ENCODE data around the gene ZNF579. TPM values are rescaled to one million over a fixed set of nuclear protein-coding genes. Genes with fewer than 3 reads are reported as not detected.
A peak's percentile ranks its signal among the peaks of the same experiment; 100 is the strongest.

Gene ZNF579, protein sequence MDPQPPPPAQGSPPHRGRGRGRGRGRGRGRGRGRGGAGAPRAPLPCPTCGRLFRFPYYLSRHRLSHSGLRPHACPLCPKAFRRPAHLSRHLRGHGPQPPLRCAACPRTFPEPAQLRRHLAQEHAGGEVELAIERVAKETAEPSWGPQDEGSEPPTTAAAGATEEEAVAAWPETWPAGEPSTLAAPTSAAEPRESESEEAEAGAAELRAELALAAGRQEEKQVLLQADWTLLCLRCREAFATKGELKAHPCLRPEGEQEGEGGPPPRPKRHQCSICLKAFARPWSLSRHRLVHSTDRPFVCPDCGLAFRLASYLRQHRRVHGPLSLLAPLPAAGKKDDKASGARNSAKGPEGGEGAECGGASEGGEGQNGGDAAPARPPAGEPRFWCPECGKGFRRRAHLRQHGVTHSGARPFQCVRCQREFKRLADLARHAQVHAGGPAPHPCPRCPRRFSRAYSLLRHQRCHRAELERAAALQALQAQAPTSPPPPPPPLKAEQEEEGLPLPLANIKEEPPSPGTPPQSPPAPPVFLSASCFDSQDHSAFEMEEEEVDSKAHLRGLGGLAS
- total RNA-seq: 35.0 to 35.2 TPM (median 35.1 TPM) in 3 replicates

DNA sequence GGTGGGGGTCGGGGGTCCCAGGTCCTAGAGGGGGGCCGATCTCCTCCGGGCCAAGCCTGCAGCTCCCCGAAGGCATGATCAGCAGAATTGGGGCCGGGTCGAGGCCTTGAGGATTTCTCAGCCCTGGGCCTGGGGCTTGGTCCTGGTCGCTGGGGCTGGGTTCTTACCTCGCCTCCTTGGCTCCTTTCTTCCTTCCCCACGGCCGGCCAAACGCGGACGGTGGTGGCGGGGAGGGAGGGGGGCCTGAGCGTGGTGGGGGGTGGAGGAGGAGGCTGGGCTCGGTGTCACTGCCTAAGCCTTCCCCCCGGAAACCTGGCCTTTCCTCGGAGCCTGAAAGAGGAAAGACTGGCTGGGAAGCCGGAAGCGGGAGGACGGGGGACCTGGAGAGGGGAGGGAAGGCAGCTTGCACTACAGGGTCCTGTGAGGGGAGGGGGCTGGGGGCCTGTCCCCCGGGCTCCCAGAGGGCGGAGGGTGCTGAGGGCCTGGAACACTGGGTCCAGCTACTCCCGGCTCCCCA is at the start of gene ZNF579:
Gene ZNF579 (minus strand): TSS at position 221 of the 517 bp plus-strand sequence. CDS start 1,209 bp downstream, outside the sequence.
- Mint-ChIP-seq H3K9me3 (no peaks in the 10 kb centered on the region), H3K27me3 (ENCODE audit: low read depth) (no peaks in the 10 kb centered on the region), H3K4me1 (peaks cover 31% of the 10 kb centered on the region), H3K27ac (peak within 1 kb of the TSS; percentile 96), H3K4me3 (peak within 1 kb of the TSS; percentile 90), H3K36me3 (peaks cover 22% of the 10 kb centered on the region)
- peak; percentile 61 to 78 for DNase-seq (ENCODE audit: low spot score in 2 of 2, unreplicated experiment in 2 of 2)
- TF ChIP-seq, protein P1, sequence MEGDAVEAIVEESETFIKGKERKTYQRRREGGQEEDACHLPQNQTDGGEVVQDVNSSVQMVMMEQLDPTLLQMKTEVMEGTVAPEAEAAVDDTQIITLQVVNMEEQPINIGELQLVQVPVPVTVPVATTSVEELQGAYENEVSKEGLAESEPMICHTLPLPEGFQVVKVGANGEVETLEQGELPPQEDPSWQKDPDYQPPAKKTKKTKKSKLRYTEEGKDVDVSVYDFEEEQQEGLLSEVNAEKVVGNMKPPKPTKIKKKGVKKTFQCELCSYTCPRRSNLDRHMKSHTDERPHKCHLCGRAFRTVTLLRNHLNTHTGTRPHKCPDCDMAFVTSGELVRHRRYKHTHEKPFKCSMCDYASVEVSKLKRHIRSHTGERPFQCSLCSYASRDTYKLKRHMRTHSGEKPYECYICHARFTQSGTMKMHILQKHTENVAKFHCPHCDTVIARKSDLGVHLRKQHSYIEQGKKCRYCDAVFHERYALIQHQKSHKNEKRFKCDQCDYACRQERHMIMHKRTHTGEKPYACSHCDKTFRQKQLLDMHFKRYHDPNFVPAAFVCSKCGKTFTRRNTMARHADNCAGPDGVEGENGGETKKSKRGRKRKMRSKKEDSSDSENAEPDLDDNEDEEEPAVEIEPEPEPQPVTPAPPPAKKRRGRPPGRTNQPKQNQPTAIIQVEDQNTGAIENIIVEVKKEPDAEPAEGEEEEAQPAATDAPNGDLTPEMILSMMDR (IDR thresholded peaks at IDR 0.05; ENCODE audit: unreplicated experiment): no peak

GRCh38 chr19:55626350-55626749 is 45.7 kb upstream of the ZNF579 start:
- Mint-ChIP-seq H3K36me3 (peaks cover 4% of the 10 kb centered on the region), H3K27ac (no peak overlapping the region), H3K27me3 (ENCODE audit: low read depth) (no peaks in the 10 kb centered on the region), H3K4me3 (no peak overlapping the region), H3K4me1 (peaks cover 14% of the 10 kb centered on the region), H3K9me3 (no peaks in the 10 kb centered on the region)
- DNase-seq (ENCODE audit: low spot score in 2 of 2, unreplicated experiment in 2 of 2): no peak
- TF ChIP-seq, protein P1 (IDR thresholded peaks at IDR 0.05; ENCODE audit: unreplicated experiment): no peak

GRCh38 chr19:55625004-55625326 is 44.3 kb upstream of the ZNF579 start:
- H3K36me3 Mint-ChIP-seq: peaks cover 9% of the 10 kb centered on the region
- no peaks in the 10 kb centered on the region for H3K9me3 Mint-ChIP-seq

GRCh38 chr19:55624109-55625003 is 43.7 kb upstream of the ZNF579 start, which contains the start of gene ZNF784:
Gene ZNF784, minus strand, starts transcription at chr19:55624566. Its CDS starts 5 bp downstream, at chr19:55624561.
- Mint-ChIP-seq H3K4me3 (peak within 1 kb of the TSS; percentile 88), H3K27ac (peak within 1 kb of the TSS; percentile 99), H3K27me3 (ENCODE audit: low read depth) (no peaks in the 10 kb centered on the region)

More at GRCh38 chr19:55625004-55625326, 44.3 kb upstream of the ZNF579 start:
- Mint-ChIP-seq H3K4me3 (peak overlapping the region; percentile 88), H3K27ac (peak overlapping the region; percentile 99), H3K4me1 (peaks cover 14% of the 10 kb centered on the region), H3K27me3 (ENCODE audit: low read depth) (no peaks in the 10 kb centered on the region)
- TF ChIP-seq, protein P1 (IDR thresholded peaks at IDR 0.05; ENCODE audit: unreplicated experiment): no peak
- no peak for DNase-seq (ENCODE audit: low spot score in 2 of 2, unreplicated experiment in 2 of 2)

DNA sequence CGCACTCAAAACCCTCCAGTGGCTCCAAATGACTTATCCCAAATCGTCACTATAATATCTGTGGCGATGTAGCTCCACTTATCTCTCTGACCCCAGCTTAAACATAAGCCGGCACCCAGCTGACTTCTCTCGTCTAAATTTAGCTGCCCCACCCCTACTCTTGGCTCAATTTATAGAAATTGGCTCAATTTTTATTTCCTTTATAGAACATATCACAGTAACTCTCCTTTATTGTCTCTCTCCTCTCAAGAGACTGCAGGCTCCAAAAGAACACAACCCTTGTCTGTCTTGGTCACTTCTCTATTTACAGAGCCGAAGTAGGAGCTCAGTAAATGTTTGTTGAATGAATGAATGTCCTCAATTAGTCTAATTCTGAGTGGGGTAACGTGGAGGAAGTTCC is 42.9 kb upstream of the ZNF579 start:
- Mint-ChIP-seq H3K27me3 (ENCODE audit: low read depth) (no peaks in the 10 kb centered on the region), H3K36me3 (peaks cover 9% of the 10 kb centered on the region), H3K27ac (peak overlapping the region; percentile 99), H3K4me3 (peak overlapping the region; percentile 88), H3K9me3 (no peaks in the 10 kb centered on the region), H3K4me1 (peaks cover 14% of the 10 kb centered on the region)
- TF ChIP-seq, protein P1 (IDR thresholded peaks at IDR 0.05; ENCODE audit: unreplicated experiment): no peak
- DNase-seq (ENCODE audit: low spot score in 2 of 2, unreplicated experiment in 2 of 2): no peak

More at GRCh38 chr19:55624109-55625003, 43.7 kb upstream of the ZNF579 start, which contains the start of gene ZNF784:
- TF ChIP-seq, protein P1 (IDR thresholded peaks at IDR 0.05; ENCODE audit: unreplicated experiment): no peak
- Mint-ChIP-seq H3K4me1 (peaks cover 14% of the 10 kb centered on the region), H3K36me3 (peaks cover 9% of the 10 kb centered on the region), H3K9me3 (no peaks in the 10 kb centered on the region)
- DNase-seq (ENCODE audit: low spot score in 2 of 2, unreplicated experiment in 2 of 2): peak; percentile 96 to 98
